ENCODE measurements around the gene TLR9. TPM values are rescaled to one million over a fixed set of nuclear protein-coding genes. Genes with fewer than 3 reads are reported as not detected.

The TLR9 gene
- polyA plus RNA-seq, 1 of the 3 experiments (the other 2 are of a cell fraction) = 0.12 TPM

- peak; percentile 39 for DNase-seq
- Histone ChIP-seq H3K4me1 (ENCODE audit: control insufficient read depth in 1 of 2, insufficient read depth in 2 of 2, low read depth in 1 of 2, low read length in 1 of 2) (peaks cover 0 to 11% of the 10 kb centered on the region in 2 experiments; a peak in 1 of 4 replicates), H3K4me2 (no peak overlapping the region), H3K4me3 (ENCODE audit: low read depth in 2 of 2, low read length in 1 of 2) (no peak overlapping the region), H3K9me2 (no peaks in the 10 kb centered on the region), H3K27ac (ENCODE audit: low read depth in 2 of 2, low read length in 1 of 2) (no peak overlapping the region), H2AFZ (ENCODE audit: low read depth) (no peak overlapping the region), H3K9me3 (no peaks in the 10 kb centered on the region), H3K9ac (no peak overlapping the region), H3K36me3 (replicated peaks in 1 of 2; ENCODE audit: control insufficient read depth in 1 of 2, insufficient read depth in 2 of 2, low read length in 1 of 2) (no peaks in the 10 kb centered on the region), H3K79me2 (ENCODE audit: insufficient read depth) (no peaks in the 10 kb centered on the region), H3F3A (replicated peaks; ENCODE audit: insufficient read depth) (no peaks in the 10 kb centered on the region), H4K20me1 (ENCODE audit: insufficient read depth) (no peaks in the 10 kb centered on the region), H3K27me3 (ENCODE audit: insufficient read depth) (no peaks in the 10 kb centered on the region)
- WGBS (ENCODE audit: low lambda C conversion rate) = 86% methylated on average over 8 of the region's 8 CpGs
- ChIA-PET POLR2A (no interaction called here), CTCF (interaction anchor here (1.3 kb wide), 1 partner anchor 54 kb away, joined by 3 read pairs; no protein-coding TSS in a partner anchor)
- TF ChIP-seq EZH2phosphoT487 (IDR thresholded peaks at IDR 0.05; ENCODE audit: borderline replicate concordance, low read depth) = no peak
- TF ChIP-seq ELF1 (IDR thresholded peaks at IDR 0.05) = no peak
- no peak for TF ChIP-seq GABPA (IDR thresholded peaks at IDR 0.05; ENCODE audit: low read depth)
- no peak for TF ChIP-seq MAX (IDR thresholded peaks at IDR 0.05; ENCODE audit: low read depth)
- no peak for TF ChIP-seq TEAD4 (IDR thresholded peaks at IDR 0.05; ENCODE audit: borderline replicate concordance, insufficient read depth)
- TF ChIP-seq CTCF (IDR thresholded peaks at IDR 0.05) = no peak
These were observed 49.2 kb downstream of the TLR9 start for GRCh38 chr3:52176180-52176752.

DNA sequence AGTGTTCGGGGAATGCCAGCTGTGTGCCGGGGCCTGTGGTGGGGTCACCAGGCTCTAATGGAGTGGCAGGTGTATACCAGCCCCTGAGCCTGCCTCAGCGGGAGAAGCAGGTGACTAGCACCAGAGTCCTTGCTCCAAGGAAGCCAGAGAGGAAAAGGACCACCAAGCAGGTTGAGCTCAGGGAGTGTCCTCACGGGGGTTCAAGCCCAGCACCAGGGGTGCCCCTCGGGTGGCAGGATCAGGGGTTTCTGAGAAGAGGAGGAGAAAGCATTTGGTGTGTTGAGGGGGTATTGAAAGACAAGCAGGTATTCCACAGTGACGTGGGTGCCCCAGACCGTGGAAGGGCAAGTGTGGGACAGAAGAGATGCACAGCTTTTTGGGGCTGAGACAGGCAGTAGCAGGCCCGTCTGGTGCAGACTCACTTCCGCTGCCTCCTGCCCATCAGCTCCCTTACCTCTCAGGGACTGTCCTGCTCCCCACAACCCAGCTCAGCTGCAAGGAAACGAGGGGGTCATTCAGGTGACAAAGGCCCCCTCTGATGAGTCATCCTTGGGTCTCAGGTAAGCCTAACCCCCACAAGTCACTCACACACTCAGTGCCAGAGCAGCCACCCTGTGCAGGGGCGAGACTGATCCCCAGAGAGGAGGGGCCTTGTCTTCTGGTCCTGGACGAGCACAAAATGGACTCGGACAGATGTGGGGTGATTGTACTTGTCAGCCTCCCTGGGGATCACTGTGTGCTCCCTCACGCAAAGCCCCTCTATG lies 49.8 kb downstream of the TLR9 start:
- H3K4me1 ChIP-seq (ENCODE audit: control insufficient read depth in 1 of 2, insufficient read depth in 2 of 2, low read depth in 1 of 2, low read length in 1 of 2) = peaks cover 0 to 11% of the 10 kb centered on the region in 2 experiments; a peak in 1 of 4 replicates
- no peak overlapping the region for H3K27ac ChIP-seq (ENCODE audit: low read depth in 2 of 2, low read length in 1 of 2)
- no peaks in the 10 kb centered on the region for H3K79me2 ChIP-seq (ENCODE audit: insufficient read depth)
- H3F3A ChIP-seq (replicated peaks; ENCODE audit: insufficient read depth) = no peaks in the 10 kb centered on the region
- H3K27me3 ChIP-seq (ENCODE audit: insufficient read depth) = no peaks in the 10 kb centered on the region
- H3K9me2 ChIP-seq = no peaks in the 10 kb centered on the region
- H3K4me3 ChIP-seq (ENCODE audit: low read depth in 2 of 2, low read length in 1 of 2) = no peak overlapping the region
- H4K20me1 ChIP-seq (ENCODE audit: insufficient read depth) = no peaks in the 10 kb centered on the region
- CTCF ChIA-PET = interaction anchor here (1.1 to 2.0 kb wide), 2 partner anchors 45 to 171 kb away, joined by 4 read pairs; no protein-coding TSS in a partner anchor
- H3K36me3 ChIP-seq (replicated peaks in 1 of 2; ENCODE audit: control insufficient read depth in 1 of 2, insufficient read depth in 2 of 2, low read length in 1 of 2) = no peaks in the 10 kb centered on the region
- H2AFZ ChIP-seq (ENCODE audit: low read depth) = no peak overlapping the region
- H3K9me3 ChIP-seq = no peaks in the 10 kb centered on the region
- POLR2A ChIA-PET = no interaction called here
- peak; percentile 1 for DNase-seq
- no peak overlapping the region for H3K9ac ChIP-seq
- WGBS (ENCODE audit: low lambda C conversion rate) = 82% methylated on average over 10 of the region's 14 CpGs
- no peak overlapping the region for H3K4me2 ChIP-seq
- TF ChIP-seq USF1 (IDR thresholded peaks at IDR 0.05; ENCODE audit: borderline replicate concordance, low read depth) (no peak), RFX5 (IDR thresholded peaks at IDR 0.05; ENCODE audit: low read length) (no peak), EZH2phosphoT487 (IDR thresholded peaks at IDR 0.05; ENCODE audit: borderline replicate concordance, low read depth) (no peak), YY1 (IDR thresholded peaks at IDR 0.05; ENCODE audit: low read depth) (no peak), MAX (IDR thresholded peaks at IDR 0.05; ENCODE audit: low read depth) (no peak), IRF3 (IDR thresholded peaks at IDR 0.05; ENCODE audit: low read depth, low read length) (no peak), USF2 (IDR thresholded peaks at IDR 0.05; ENCODE audit: borderline replicate concordance, low read depth, low read length) (no peak), TEAD4 (IDR thresholded peaks at IDR 0.05; ENCODE audit: borderline replicate concordance, insufficient read depth) (no peak), REST (IDR thresholded peaks at IDR 0.05; ENCODE audit: low read depth, low read length) (no peak), RXRA (IDR thresholded peaks at IDR 0.05; ENCODE audit: borderline replicate concordance, low read depth) (no peak), POLR2AphosphoS5 (IDR thresholded peaks at IDR 0.05; ENCODE audit: low read depth, low read length) (no peak), NRF1 (IDR thresholded peaks at IDR 0.05; ENCODE audit: low read depth, low read length) (no peak)
